SHP77 treated with DMSO at 0.1 percent for 48 hours (cell line): ENCODE results near the gene DNM1.

ENCODE experiments used
- DNase-seq: peaks from one replicate; lab custom pipeline; 2025; lab: John Stamatoyannopoulos, UW

Gene DNM1

GRCh38 chr9:128205296-128205944, 2.2 kb downstream of the DNM1 start:
- DNase-seq: no peak

GRCh38 chr9:128206484-128206883, 3.3 kb downstream of the DNM1 start:
- no peak for DNase-seq

GRCh38 chr9:128206916-128207910, 4.0 kb downstream of the DNM1 start:
- DNase-seq: no peak

GRCh38 chr9:128208386-128208785, 5.2 kb downstream of the DNM1 start:
- no peak for DNase-seq

GRCh38 chr9:128208946-128209669, 5.9 kb downstream of the DNM1 start:
- no peak for DNase-seq

GRCh38 chr9:128211186-128211980, 8.2 kb downstream of the DNM1 start:
- no peak for DNase-seq

- DNase-seq: no peak
These were observed 8.8 kb downstream of the DNM1 start for GRCh38 chr9:128211981-128212281.

GRCh38 chr9:128213746-128214497, 10.7 kb downstream of the DNM1 start:
- DNase-seq: no peak

GRCh38 chr9:128214571-128215490, 11.7 kb downstream of the DNM1 start:
- DNase-seq: no peak

GRCh38 chr9:128215491-128216409, 12.6 kb downstream of the DNM1 start:
- no peak for DNase-seq

GRCh38 chr9:128216781-128217553, 13.8 kb downstream of the DNM1 start:
- no peak for DNase-seq

- no peak for DNase-seq
These were observed 15.0 kb downstream of the DNM1 start for GRCh38 chr9:128218172-128218517.

- DNase-seq: no peak
These were observed 15.6 kb downstream of the DNM1 start for GRCh38 chr9:128218518-128219389.

GRCh38 chr9:128219831-128220230, 16.7 kb downstream of the DNM1 start:
- no peak for DNase-seq

- no peak for DNase-seq
These were observed 18.8 kb downstream of the DNM1 start for GRCh38 chr9:128222026-128222425.

GRCh38 chr9:128222880-128223670, 19.9 kb downstream of the DNM1 start:
- no peak for DNase-seq
